HG03342 (cell line): ENCODE measurements around the gene CYTH1.

ENCODE experiments used
- ATAC-seq: cut with Tn5 transposase; IDR thresholded peaks from one replicate; pipeline ENCODE4 v1.9.1; 2021; ENCODE audit warnings: mild to moderate bottlenecking, moderate library complexity; ENCODE audit not compliant: unreplicated experiment

CYTH1 gene

DNA sequence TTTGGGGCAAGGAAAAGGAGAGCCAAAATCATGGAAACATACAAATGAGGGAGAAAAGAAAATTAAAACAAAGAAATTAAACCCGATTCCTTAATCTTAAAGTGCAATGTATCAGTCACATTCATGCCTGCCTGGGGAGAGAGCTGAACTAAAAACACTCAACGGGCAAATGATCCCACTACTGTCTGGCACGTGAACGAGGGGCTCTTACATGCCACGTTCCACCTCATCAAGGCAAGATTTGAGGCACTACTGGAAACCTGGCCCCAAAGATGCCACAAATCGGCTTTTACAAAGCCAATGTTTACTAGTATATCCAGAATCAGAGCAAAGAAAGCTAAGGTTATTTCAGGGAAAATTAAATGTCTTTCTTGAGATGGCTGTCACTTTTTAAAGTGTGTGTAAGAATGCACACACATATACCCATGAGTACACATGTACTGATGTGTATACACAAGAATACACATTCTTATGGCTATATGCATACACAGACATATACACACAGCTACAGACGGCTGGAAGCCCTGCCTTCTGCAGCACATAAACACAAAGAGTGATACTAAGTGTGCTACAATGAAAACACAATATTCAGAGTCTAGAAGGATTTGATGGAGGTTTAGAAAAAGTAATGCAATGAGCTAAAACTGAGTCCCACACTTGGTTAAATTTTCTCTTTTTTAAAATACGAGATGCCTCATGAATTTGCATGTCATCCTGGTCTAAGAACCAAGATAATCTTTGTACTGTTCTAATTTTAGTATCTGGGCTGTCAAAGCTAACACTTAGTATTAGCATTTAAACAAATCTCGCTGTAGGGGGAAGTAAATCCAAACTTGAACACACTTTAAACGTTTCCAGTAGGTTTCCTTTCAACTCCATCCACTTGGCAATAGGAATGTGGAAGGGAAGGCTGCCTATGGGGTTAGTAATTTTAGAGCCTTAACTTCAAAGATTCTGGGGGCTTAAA is 85.8 kb downstream of the CYTH1 start:
- ATAC-seq: no peak

DNA sequence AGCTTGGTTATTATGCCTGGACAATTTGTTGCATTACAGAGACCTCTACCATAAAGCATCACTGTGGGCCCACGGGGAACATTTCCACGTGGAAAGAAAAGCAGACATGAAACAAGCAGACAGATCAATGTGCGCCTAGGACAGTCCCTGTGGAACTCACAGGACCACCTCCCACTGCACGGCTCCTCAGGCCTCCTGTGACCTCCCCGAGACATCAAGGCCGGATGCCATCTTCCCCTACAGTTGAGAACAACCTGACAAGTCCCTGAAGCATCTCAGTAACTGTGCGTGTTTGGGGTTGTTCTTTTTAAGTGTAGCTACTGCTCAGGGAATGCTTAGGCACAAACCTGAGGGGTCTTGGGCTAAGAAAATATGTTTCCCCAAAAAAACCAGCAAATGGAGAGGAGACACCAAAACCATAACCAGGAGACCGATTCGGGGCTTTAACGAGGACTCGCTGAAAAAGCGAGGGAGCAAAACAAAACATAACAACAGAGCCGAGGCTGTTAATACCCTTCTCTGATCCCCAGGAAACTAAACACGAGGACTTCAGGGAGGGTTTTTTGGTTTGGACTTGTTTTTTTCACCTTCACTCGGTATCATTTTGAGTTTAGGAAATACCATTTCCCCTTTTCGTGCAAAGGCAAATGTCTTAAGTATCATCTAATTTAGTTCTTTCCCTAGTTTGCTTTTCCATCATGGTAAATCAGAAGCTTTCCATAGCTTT is 87.1 kb downstream of the CYTH1 start:
- no peak for ATAC-seq

DNA sequence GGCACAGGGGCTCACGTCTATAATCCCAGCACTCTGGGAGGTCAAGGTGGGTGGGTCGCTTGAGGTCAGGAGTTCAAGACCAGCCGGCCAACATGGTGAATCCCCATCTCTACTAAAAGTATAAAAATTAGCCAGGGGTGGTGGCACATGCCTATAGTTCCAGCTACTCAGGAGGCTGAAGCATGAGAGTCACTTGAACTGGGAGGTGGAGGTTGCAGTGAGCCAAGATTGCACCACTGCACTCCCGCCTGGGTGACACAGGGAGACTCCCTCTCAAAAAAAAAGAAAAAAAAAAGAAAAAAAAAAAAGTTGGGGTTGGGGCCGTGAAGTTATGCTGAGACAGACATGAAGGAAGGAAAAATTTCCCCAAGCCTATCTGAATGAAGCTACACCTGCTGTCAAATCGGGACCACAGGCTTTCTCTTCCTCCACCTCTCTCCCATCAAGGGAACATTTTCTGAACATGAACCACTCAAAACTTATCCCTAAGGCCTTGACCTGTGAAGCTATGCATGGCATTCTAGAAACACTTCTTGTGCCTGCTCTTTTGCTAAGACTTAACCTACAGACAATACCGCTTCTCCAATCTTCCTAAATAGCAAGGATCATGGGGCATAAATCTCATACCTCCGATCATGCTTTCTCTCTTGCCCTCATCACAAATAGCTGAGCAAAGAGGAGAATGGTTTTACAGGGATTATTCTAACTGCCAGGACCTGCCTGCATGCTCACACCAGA is 88.6 kb downstream of the CYTH1 start:
- ATAC-seq: no peak

DNA sequence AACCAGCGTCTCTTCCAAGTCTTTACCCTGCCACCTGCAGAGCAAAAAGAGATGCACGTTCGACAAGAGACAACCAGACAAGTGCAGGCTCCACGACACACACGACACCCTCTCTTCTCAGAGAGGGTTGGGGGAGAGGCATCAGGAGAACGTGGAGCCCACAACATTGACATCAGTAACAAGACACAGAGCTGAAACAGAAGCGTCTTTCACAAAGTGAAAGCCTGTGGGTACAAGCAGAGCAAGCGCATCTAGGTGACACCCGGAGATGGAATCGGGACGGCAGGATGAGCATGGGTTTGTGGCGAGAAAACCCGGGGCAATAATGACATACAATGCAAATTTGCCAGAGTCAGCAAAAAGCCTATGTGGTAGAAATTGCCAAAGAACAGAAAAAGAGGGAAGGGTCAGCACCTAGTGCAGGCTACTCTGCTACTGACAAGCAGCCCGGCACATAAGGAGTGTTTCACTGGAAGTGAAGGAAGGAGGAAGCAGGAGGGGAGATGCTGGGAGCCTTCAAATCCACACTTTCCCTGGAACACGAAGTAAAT is 89.5 kb downstream of the CYTH1 start:
- ATAC-seq: no peak

DNA sequence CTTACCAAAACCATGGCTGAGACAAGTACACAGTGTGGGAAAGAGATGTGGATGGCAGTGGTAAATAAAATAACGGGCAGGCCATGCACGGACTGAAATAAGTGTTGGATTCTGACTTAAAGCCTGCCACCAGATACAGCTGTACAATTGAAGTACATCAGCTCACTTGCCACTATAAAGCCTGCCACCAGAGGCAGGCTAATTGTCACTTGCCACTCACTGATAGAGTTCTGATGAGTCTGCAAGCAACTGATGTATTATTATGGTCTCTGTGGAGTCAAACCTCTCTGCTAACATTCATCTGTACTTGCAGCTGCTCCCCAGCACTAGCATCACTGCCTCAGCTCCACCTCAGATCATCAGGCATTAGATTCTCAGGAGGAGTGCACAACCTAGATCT is 93.0 kb downstream of the CYTH1 start:
- no peak for ATAC-seq

DNA sequence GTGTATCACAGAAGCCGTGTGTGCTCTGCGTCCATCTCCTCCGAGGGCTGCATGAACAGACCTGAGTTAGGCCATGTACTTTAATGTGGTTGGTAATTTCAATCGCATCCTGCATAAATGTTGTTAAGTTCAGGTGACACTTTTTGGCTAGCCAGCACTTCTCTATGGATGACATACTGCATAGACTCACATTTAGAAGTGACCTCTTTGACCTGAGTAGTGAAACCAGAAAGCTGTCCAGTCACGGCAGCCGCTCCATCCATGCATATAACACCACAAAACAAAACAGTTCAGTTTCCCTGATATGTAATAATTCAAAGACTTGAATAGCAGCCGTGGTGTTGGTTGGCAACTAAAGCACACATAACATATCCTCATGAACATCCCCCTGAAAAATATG is 94.1 kb downstream of the CYTH1 start:
- ATAC-seq: no peak

DNA sequence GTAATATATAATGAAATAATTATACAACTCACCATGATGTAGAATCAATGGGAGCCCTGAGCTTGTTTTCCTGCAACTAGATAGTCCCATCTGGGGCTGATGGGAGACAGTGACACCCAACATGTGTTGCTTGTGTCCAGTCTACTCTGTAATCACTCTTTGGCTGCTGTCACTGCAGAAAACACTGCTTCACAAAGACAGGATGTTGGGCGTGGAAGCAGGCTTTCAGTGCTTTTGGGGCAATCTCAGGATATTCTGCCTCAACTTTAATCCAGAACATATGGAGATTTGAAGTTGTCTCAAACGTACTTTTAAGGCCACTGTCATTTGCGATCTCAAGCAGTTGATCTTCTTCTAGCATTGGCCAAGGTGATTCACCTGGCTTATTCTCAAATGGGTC is 94.9 kb downstream of the CYTH1 start:
- ATAC-seq: no peak

DNA sequence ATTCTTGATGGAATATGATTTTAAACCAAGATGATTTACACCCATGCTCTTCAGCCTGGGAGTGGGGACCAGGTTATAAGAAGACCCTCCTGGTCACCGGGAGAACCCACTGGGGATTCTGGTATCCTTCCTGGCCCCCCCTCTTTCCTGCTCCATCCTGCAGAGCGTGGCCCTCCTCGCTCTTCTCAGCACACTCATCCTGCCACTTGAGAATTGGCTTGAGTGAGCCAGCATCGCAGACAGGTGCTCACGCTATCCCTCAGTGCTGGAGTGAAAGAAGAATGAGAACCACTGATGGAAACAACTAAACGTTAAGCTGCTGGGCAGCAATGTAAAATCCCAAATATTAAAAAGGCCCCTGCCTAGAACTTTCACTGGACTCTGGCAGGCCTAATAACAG is 98.0 kb downstream of the CYTH1 start:
- no peak for ATAC-seq

DNA sequence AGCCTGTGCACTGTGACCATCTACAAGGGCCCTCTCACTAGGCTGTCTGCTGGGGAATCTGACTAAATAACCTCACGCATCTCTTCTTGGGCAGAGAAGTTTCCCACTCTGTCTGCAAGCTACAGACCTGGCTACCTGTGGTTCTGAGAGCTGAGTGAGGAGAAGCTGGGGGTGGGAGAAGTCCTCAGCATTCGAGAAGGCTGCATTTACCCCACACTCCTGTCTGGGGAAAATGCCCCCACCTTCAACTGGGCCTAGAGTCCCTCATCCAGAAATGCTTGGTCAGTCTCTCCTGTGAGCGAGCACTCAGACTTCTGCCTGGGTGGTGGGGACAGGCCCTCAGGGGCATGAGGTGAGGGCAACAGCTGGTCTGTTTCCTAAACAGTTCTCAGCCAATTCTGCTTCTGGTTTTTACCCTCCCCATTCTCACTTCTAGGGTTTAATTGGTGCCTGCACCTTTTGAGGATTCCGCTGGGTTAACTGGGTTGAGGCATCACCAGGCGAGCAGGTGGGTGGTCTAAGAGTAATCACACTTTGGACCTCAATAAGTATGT is 98.6 kb downstream of the CYTH1 start:
- no peak for ATAC-seq

DNA sequence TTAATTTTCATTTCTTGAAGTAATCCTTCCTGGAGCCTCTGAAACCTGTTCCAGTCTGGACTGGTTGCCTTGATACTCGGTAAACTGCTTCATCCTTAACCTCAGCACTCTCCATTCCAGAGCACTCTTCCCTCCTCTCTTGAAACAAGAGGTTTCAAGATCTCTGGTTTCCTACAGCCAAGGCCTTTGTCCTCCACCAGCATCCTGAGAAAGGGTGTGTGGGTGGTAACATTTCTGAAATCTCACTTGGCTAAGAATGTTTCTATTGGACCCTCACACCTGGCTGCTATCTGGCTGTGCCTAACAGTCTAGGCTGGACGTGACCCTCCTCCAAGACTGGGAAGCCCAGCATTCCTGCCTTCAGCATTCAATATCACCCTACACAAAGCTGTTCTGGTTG is 99.7 kb downstream of the CYTH1 start:
- ATAC-seq: no peak

DNA sequence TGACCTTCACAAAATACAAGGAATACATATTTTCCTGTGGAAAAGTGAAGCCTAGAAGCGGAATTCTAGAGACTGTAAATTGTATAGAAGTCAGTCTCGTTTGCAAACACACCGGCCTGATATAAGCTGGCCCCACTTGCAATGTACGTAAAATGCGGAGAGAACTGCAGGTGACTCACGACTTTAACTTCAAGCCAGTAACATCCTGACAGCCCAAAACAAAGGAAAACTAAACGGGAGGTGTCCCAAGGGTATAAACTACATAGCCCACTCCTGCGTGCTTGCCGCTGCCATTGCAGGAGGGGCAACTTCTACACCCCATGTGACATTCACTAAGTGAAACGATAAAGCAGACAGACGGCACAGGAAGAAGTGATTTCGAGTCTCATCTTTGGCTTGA is 101.6 kb downstream of the CYTH1 start:
- no peak for ATAC-seq

DNA sequence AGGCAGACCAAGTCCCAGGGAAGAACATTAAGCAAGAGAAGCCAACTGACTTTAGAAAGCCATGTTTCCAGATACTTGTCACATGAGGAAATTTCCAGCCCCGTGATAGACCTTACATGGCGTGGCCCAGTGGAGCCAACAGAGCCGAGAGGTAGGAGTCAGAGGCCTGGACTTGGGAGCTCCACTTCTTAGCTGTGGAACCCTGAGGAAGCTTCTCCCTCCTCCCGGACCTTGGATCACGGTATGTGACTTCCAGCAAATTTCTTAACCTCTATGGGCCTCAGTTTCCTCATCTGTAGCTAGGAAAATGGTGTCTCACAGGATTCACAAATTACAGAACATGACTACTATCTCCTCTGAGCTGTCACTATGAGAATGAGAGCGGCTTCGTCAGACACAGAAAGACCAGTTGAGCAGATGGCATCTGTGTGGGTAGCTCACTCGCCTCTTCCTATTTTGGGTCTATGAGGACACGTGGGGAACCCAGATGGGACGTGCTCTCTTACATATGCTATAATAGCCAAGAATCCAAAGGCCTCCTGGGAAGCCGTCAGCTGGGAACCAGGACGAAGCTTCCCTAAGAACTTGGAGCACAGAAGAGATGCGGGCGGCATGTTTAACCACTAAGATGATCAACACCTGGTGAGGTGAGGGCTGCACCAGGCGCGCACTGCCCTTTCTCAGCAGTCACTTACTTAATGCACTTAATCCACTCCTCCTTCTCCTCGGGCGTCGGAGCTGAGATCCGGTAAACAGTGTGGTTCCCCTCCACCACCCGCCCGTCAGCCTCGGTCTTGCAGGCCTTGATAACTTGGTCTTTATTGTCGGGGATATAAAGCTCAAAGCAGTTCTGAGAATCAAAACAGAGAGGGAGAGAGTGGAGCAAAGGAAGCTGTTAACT is 102.3 kb downstream of the CYTH1 start:
- no peak for ATAC-seq

DNA sequence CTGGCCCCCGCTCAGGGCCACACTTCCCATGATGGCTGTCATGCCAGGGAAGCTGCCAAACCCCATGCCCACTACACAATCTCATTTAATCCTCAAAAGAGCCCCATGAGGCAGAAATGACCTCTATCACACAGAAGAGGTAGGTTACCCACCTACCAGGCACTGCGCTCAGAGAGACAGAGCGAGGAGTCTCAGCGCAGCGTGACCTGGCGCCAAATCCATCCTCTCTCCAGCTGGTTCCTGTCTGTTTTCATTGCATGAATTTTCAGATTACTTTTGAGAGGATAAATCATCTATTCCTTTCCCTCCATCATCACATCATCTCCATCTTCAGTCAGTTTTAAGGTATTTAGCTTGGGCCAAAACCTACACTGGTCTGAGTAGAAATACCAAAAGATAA is 103.4 kb downstream of the CYTH1 start:
- no peak for ATAC-seq

DNA sequence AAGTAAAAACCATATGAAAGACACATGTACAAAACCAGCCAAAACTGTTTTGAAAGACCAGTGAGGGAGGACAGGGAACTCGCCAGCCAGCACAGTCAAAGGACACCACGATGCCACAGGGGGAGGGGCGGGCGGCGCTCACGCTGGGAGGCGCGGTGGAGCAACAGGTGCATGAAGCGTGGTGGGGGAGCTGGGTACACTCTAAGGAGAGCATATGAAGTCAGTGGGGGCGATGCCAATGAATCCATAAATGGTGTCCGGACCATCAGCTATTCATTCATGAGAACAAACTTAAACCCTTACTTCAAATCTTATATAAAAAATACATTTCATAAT is 103.9 kb downstream of the CYTH1 start:
- no peak for ATAC-seq

DNA sequence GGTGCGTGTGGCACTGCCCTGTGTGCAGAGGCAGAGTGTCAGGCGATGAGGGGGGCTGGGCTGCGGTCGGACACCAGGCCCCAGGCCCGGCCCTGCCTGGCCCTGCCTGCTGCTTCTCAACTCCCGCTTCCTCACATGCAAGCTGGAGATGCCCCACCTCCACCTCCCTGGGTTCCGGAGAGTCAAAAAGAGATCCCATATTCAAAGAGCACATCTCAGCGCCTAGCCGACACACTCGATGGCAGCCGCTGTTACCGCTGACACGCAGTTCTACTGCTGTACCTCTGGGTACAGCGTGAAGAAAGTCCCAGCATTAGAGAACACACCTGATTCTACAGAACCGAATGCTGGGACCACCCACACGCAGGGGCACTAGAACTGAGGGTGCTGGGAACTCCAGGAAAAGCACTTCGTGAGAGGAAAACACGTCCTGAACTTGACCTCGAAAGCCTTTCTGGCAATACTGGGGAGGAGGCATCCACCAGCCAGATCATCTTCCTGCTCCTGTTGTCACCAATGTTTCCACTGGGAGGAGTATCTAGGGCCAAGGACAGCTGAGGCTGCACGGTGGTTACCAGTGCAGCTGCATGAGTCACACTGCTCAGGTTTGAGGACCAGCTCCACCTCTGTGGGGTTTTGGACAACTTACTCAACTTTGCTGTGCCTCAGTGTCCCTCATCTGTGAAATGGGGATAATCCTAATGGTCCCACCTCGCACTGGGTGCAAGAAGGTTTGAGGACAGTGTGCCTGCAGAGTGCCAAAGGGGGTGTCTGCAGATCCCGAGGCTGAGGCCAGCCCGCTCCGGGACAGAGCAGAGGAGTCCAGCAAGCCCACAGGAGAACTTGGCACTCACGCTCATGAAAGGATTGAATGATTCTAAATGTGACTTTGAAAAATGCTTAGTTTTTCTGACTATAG is 104.5 kb downstream of the CYTH1 start:
- no peak for ATAC-seq

DNA sequence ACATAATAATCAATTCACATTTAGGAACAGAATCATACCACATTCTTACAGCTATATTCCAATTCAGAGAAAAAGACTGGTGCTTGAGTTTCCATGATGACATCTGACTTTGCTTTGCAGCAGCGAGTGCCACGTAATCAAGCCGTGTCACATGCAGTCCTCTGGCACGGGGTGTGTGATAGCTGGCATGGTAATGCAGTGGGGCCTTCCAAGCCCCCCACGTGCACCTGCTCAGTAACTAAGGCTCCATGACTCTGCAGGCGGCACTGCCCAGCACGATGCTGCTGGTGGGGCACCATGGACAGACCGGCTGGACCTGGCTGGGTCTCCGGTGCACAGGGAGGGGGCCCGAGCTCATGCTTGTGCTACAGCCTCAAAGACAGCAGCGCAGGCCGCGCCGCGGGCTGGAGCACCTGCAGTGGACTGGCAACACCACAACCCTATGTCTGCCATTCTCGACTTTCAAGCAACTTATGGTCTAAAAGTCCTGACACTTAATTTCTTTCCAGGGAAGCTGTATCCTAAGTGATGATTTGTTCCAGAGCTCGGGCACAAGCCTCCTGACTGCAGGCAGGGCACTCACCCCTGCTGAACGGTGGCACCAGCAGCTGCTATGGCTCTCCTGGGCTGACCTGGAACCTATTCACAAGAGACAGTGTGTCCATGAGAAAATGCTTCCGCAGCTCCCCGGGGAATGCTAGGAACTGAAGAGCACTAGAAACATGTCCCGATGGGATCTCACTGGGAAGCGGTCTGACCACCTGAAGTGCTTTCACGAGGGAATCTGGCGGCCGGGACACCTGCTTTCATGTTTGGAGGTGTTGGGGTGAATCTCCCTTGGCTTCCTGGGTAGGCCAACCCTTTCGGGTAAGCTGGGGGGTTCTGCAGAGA is 105.4 kb downstream of the CYTH1 start:
- ATAC-seq: no peak

DNA sequence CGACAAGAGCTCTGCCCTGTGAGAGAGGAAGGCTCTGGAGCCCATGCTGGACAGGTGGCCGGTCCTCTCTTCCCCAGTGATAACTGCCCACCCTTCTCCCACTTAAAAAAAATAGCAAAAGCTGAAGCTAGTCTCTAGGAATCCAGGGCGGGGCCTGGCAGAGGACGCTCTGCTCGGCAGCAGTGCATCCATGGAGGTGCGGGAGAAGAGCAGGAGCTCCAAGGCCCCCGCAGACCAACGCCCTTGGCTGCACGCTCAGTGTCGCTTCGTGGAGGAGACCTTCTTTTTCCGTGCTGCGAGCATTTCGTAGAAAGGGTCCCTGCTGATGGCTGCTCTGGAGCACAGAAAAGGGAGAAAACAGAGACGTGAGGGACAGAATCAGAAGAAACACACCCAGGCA is 106.2 kb downstream of the CYTH1 start:
- ATAC-seq: no peak

DNA sequence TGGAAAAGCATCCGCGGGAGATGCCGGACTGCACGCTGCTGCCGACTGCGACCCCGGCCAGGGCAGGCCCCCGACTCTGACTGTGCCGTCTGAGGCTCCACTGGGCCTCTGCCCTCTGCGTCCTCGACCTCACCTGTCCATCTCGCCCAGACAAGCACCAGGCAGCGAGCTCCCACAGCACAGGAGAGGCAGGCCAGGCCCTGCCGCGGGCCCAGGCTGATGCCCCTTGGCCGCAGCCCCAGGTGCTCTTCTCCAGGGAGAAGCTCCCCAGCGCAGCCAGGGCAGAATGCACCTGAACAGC is 106.8 kb downstream of the CYTH1 start:
- no peak for ATAC-seq
